ENCODE results near the gene INPP5A. TPM values are rescaled to one million over a fixed set of nuclear protein-coding genes. Genes with fewer than 3 reads are reported as not detected.

Gene INPP5A
- total RNA-seq, 6 donors from 2014 or later = 28.6 to 81.7 (median 44.8) TPM

DNA sequence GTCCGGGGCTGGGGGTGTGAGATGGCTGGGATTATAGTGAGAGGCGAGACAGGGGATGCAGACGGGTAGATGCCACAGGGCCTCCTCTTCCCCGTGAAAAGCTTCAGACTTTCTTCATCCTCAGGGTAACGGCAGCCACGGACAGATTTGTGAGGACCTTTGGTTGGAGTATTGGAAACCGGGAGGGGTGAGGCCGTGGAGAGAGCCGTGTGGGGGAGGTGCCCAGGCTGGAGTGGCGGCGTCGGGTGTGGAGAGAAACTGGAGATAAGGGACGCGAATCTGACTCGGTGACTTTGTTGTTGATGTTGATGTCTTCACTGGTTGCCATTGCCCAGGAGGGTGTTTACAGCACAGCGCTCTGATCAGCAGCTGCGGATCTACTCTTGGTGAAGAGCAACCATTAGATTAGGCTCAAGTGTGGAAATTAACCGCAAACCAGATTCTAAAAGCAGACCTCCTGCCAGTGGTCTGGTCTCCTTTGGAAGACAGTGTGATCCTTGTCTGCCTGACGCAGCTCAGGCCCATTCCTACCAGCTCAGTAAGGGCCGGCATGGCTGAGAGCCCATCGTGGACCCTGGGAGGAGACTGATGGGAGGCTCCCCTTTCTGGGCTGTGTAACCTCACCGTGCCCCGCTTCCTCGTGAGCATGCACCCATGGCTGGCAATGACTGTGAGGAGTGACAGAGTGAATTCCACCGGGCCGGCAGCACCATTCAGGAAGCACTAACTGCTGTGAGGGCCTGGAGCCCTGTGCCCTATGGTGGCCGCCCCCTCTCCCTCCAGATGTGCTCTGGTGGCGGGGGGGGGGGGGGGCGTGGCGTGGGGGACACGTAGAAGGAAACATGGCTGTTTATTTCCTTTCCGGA is 90.3 kb downstream of the INPP5A start:
- ATAC-seq (ENCODE audit: low FRiP score in 2 of 2) (peak; percentile 12 to 24), DNase-seq (peak in 1 of 2 donors; percentile 54)
- 33 to 55% methylated on average over 19 to 32 of the region's 32 CpGs for WGBS, 2 donors
- Histone ChIP-seq H3K27me3 (no peaks in the 10 kb centered on the region), H3K36me3 (no peaks in the 10 kb centered on the region), H3K9me3 (no peaks in the 10 kb centered on the region), H3K27ac (peak overlapping the region; percentile 61 to 77 (median 75)), H3K4me3 (no peak overlapping the region), H3K4me1 (peaks cover 43 to 65% (median 59%) of the 10 kb centered on the region in 4 donors)
- no peak for TF ChIP-seq CTCF (IDR thresholded peaks at IDR 0.05)
- TF ChIP-seq POLR2AphosphoS5 (IDR thresholded peaks at IDR 0.05) = peak in 1 of 2 donors; percentile 19

- WGBS, 2 donors = 70 to 79% methylated on average over 21 of the region's 21 CpGs
- H3K4me3 ChIP-seq = no peak overlapping the region
- no peak for TF ChIP-seq EP300 (IDR thresholded peaks at IDR 0.05)
- H3K27me3 ChIP-seq = no peaks in the 10 kb centered on the region
- H3K36me3 ChIP-seq = no peaks in the 10 kb centered on the region
- DNase-seq = no peak
- peak overlapping the region; percentile 54 to 77 (median 65) for H3K27ac ChIP-seq
- ATAC-seq (ENCODE audit: low FRiP score in 2 of 2) = no peak
- H3K4me1 ChIP-seq = peaks cover 50 to 74% (median 69%) of the 10 kb centered on the region in 4 donors
- H3K9me3 ChIP-seq = no peaks in the 10 kb centered on the region
Measured at GRCh38 chr10:132628966-132629900, 91.6 kb downstream of the INPP5A start.

GRCh38 chr10:132630156-132630555 is 92.6 kb downstream of the INPP5A start:
- ATAC-seq (ENCODE audit: low FRiP score in 2 of 2) (no peak), DNase-seq (no peak)
- Histone ChIP-seq H3K4me3 (no peak overlapping the region), H3K27me3 (no peaks in the 10 kb centered on the region), H3K4me1 (peaks cover 43 to 75% (median 71%) of the 10 kb centered on the region in 4 donors), H3K9me3 (no peaks in the 10 kb centered on the region), H3K27ac (peak overlapping the region in 2 of 4 donors; percentile 68 to 73), H3K36me3 (no peaks in the 10 kb centered on the region)
- no peak for TF ChIP-seq CTCF (IDR thresholded peaks at IDR 0.05)
- no peak for TF ChIP-seq POLR2AphosphoS5 (IDR thresholded peaks at IDR 0.05)
- TF ChIP-seq POLR2A (IDR thresholded peaks at IDR 0.05) = no peak
- no peak for TF ChIP-seq EP300 (IDR thresholded peaks at IDR 0.05)
- WGBS, 2 donors = 91 to 95% methylated on average over 5 of the region's 5 CpGs

DNA sequence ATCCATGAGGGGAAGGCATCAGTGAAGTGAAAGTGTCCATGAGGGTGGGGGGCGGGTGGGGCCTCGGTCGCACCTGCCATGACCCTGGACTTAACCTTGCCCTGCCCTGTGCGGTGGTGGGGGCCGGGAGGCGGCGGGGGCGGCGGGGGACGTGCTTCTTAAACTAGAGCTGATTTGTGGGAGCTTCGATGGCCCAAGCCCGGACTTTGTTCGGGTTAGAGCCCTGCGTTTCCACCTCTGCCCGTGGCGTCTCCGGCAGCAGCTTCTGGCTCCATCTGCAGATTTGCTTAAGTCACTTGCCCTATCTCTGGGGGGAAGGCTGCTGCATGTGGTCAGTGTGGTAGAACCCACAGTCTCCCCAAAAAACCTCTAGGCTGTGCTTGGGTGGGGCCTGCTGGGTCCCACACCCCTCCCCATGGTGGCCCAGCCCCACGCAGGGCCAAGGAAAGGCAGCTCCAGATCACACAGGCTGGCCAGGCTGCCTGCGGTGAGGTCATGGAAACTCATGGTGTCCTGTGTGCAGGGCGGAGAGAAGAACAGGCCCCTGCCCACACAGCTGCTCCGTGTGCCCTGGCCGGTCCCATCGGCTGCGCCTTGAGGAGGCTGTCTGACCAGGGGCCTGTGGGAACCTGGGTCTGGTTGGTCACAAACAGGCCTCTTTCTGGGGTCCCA is 93.2 kb downstream of the INPP5A start:
- TF ChIP-seq CTCF (IDR thresholded peaks at IDR 0.05) = no peak
- no peak for TF ChIP-seq POLR2A (IDR thresholded peaks at IDR 0.05)
- no peak for TF ChIP-seq POLR2AphosphoS5 (IDR thresholded peaks at IDR 0.05)
- TF ChIP-seq EP300 (IDR thresholded peaks at IDR 0.05) = no peak
- H3K36me3 ChIP-seq = no peaks in the 10 kb centered on the region
- DNase-seq = peak in 1 of 2 donors; percentile 79

More for the DNA sequence above, 93.2 kb downstream of the INPP5A start:
- H3K27me3 ChIP-seq = no peaks in the 10 kb centered on the region
- ATAC-seq (ENCODE audit: low FRiP score in 2 of 2) = peak; percentile 44 to 90
- H3K4me3 ChIP-seq = no peak overlapping the region
- peaks cover 43 to 69% (median 66%) of the 10 kb centered on the region in 4 donors for H3K4me1 ChIP-seq
- H3K27ac ChIP-seq = peak overlapping the region; percentile 60 to 79 (median 72)
- no peaks in the 10 kb centered on the region for H3K9me3 ChIP-seq
- 88 to 92% methylated on average over 23 to 24 of the region's 24 CpGs for WGBS, 2 donors

Measured in upper lobe of left lung (tissue), 6 donors.